HEK293T (cell line): ENCODE data around the gene ITGB6.

Experiments
- CTCF ChIA-PET: fragments of 350-600 bp; formaldehyde crosslinking; extraction: SDS; loops from one replicate; lab custom pipeline; 2021; ENCODE audit warnings: antibody characterized with exemption, inconsistent platforms; lab: Yijun Ruan, JAX
- POLR2A ChIA-PET: fragments of 350-600 bp; formaldehyde crosslinking; extraction: SDS; loops from one replicate; lab custom pipeline; 2020; ENCODE audit warnings: antibody characterized with exemption, inconsistent platforms; lab: Yijun Ruan, JAX
- DNase-seq: peaks from one replicate; pipeline ENCODE4 v3.0.0; 2012; ENCODE audit warnings: mixed read lengths; ENCODE audit errors: extremely low spot score
- ARNT ChIP-seq: fragments of 450-650 bp; IDR thresholded peaks from 2 replicates; pipeline ENCODE4 v1.6.1; 2017; ENCODE audit warnings: mild to moderate bottlenecking
- BHLHE40 ChIP-seq: fragments of 450-650 bp; IDR thresholded peaks from 2 replicates; pipeline ENCODE4 v1.6.1; 2016; ENCODE audit warnings: mild to moderate bottlenecking, moderate library complexity, borderline replicate concordance
- CTBP1 ChIP-seq: fragments of 450-650 bp; IDR thresholded peaks from 2 replicates; pipeline ENCODE4 v1.6.1; 2016; ENCODE audit warnings: borderline replicate concordance
- ELF4 ChIP-seq: fragments of 450-650 bp; IDR thresholded peaks from 2 replicates; pipeline ENCODE4 v1.6.1; 2017; ENCODE audit warnings: antibody characterized with exemption
- FOXA1 ChIP-seq: fragments of 450-650 bp; IDR thresholded peaks from 2 replicates; pipeline ENCODE4 v1.6.1; 2016; ENCODE audit warnings: mild to moderate bottlenecking
- FOXK2 ChIP-seq: fragments of 450-650 bp; IDR thresholded peaks from 2 replicates; pipeline ENCODE4 v1.6.1; 2016; ENCODE audit warnings: mild to moderate bottlenecking
- FOXM1 ChIP-seq: fragments of 450-650 bp; IDR thresholded peaks from 2 replicates; pipeline ENCODE4 v1.6.1; 2017; ENCODE audit warnings: mild to moderate bottlenecking, borderline replicate concordance
- HDGF ChIP-seq: fragments of 450-650 bp; IDR thresholded peaks from 2 replicates; pipeline ENCODE4 v1.6.1; 2017; ENCODE audit warnings: antibody characterized with exemption, borderline replicate concordance
- L3MBTL2 ChIP-seq: fragments of 450-650 bp; conservative IDR thresholded peaks from 2 replicates; pipeline ENCODE4 v1.6.1; 2016; ENCODE audit warnings: mild to moderate bottlenecking
- LEF1 ChIP-seq: fragments of 450-650 bp; IDR thresholded peaks from 2 replicates; pipeline ENCODE4 v1.6.1; 2017; ENCODE audit warnings: mild to moderate bottlenecking, borderline replicate concordance
- NFRKB ChIP-seq: fragments of 450-650 bp; IDR thresholded peaks from 2 replicates; pipeline ENCODE4 v1.6.1; 2016; ENCODE audit warnings: mild to moderate bottlenecking, moderate library complexity
- SP1 ChIP-seq: fragments of 450-650 bp; IDR thresholded peaks from 2 replicates; pipeline ENCODE4 v1.6.1; 2017
- SUZ12 ChIP-seq: fragments of 450-650 bp; IDR thresholded peaks from 2 replicates; pipeline ENCODE4 v1.6.1; 2016; ENCODE audit warnings: mild to moderate bottlenecking
- TARDBP ChIP-seq: fragments of 450-650 bp; IDR thresholded peaks from 2 replicates; pipeline ENCODE4 v1.6.1; 2016
- ZNF384 ChIP-seq: fragments of 450-650 bp; IDR thresholded peaks from 2 replicates; pipeline ENCODE4 v1.6.1; 2016
- TF ChIP-seq, protein P1 (sequence below): fragments of 450-650 bp; IDR thresholded peaks from 2 replicates; pipeline ENCODE4 v1.6.1; 2016

The ITGB6 gene

DNA sequence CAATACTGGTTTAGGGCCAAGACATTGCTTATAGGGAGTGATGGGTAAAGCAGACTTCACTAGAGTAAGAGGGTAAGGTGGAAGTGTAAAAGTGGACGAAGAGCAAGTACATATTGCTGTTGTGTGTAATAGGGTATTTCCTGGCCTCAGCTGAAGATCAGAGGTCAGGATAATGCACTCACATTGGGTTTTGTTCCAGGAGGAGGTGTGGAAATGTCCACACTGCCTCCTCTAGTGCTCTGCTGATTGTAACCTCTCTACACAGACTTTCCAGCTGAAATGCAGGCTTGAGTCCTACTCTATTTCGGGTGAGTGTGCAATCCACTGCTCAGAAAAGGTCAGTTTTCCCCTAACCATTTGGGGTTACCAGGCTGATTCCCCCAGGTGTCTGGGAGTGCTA is 96.0 kb downstream of the ITGB6 start:
- POLR2A ChIA-PET = no interaction called here
- TF ChIP-seq ZNF384 = no peak
- no peak for TF ChIP-seq SP1
- TF ChIP-seq NFRKB = no peak
- no peak for TF ChIP-seq FOXK2
- TF ChIP-seq SUZ12 = no peak
- TF ChIP-seq TARDBP = no peak
- CTCF ChIA-PET = no interaction called here
- DNase-seq = no peak

- POLR2A ChIA-PET = interaction anchor here (0.7 kb wide), 1 partner anchor 958 kb away, joined by 3 read pairs; no protein-coding TSS in a partner anchor
- TF ChIP-seq TARDBP (no peak), FOXK2 (no peak), ARNT (no peak), NFRKB (no peak)
- CTCF ChIA-PET = interaction anchor here (0.7 to 1.1 kb wide), 2 partner anchors 18 to 162 kb away, joined by 3 read pairs; no protein-coding TSS in a partner anchor
- DNase-seq = no peak
Measured at GRCh38 chr2:160097326-160097725, 102.7 kb downstream of the ITGB6 start.

DNA sequence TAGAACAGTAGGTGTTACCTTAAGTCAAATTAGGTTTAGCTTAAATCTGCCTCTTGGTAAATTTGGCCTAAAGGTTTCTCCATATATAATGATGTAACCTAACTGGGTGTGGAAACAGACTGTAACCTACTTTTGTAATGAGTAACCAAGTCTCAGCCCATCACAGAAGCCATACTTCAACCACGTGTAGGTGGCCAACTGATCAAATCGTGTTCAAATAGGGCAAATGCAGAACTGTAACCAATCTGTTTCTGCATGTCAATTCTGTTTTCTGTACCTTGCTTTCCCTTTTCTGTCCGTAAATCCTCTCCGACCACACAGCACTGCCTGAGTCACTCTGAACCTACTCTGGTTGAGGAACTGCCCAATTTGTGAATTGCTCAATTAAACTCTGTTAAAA is 103.7 kb downstream of the ITGB6 start:
- ChIA-PET CTCF (interaction anchor here (1.1 kb wide), 1 partner anchor 18 kb away, joined by 3 read pairs; no protein-coding TSS in a partner anchor), POLR2A (interaction anchor here (0.7 kb wide), 1 partner anchor 959 kb away, joined by 3 read pairs; no protein-coding TSS in a partner anchor)
- no peak for DNase-seq
- TF ChIP-seq ARNT = no peak
- TF ChIP-seq, protein P1, sequence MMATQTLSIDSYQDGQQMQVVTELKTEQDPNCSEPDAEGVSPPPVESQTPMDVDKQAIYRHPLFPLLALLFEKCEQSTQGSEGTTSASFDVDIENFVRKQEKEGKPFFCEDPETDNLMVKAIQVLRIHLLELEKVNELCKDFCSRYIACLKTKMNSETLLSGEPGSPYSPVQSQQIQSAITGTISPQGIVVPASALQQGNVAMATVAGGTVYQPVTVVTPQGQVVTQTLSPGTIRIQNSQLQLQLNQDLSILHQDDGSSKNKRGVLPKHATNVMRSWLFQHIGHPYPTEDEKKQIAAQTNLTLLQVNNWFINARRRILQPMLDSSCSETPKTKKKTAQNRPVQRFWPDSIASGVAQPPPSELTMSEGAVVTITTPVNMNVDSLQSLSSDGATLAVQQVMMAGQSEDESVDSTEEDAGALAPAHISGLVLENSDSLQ = no peak
- no peak for TF ChIP-seq FOXK2
- TF ChIP-seq BHLHE40 = no peak
- TF ChIP-seq LEF1 = no peak
- no peak for TF ChIP-seq NFRKB
- TF ChIP-seq TARDBP = no peak
- no peak for TF ChIP-seq SP1
- TF ChIP-seq SUZ12 = no peak
- no peak for TF ChIP-seq FOXM1
- TF ChIP-seq FOXA1 = no peak
- no peak for TF ChIP-seq CTBP1
- TF ChIP-seq L3MBTL2 = no peak
- no peak for TF ChIP-seq ZNF384
- no peak for TF ChIP-seq HDGF
- no peak for TF ChIP-seq ELF4

- TF ChIP-seq CTBP1 (no peak), LEF1 (no peak), BHLHE40 (no peak)
- TF ChIP-seq, protein P1 = no peak
- ChIA-PET CTCF (no interaction called here), POLR2A (no interaction called here)
- no peak for DNase-seq
Measured at GRCh38 chr2:160092445-160092844, 107.6 kb downstream of the ITGB6 start.

- TF ChIP-seq, protein P1 = no peak
- TF ChIP-seq ELF4 (no peak), TARDBP (no peak), FOXA1 (no peak), LEF1 (no peak), BHLHE40 (no peak), SUZ12 (no peak)
- ChIA-PET POLR2A (no interaction called here), CTCF (interaction anchor here (0.6 kb wide), 1 partner anchor 18 kb away, joined by 3 read pairs; no protein-coding TSS in a partner anchor)
- no peak for DNase-seq
Measured at GRCh38 chr2:160091381-160091780, 108.7 kb downstream of the ITGB6 start.

- peak; percentile 23 for DNase-seq
- CTCF ChIA-PET = interaction anchor here (0.6 kb wide), 1 partner anchor 126 kb away, joined by 3 read pairs; no protein-coding TSS in a partner anchor
- TF ChIP-seq LEF1 (no peak), TARDBP (no peak), SUZ12 (no peak), FOXK2 (no peak), FOXM1 (no peak), CTBP1 (no peak), BHLHE40 (no peak), NFRKB (no peak), HDGF (no peak), ELF4 (no peak), FOXA1 (no peak), ARNT (no peak), SP1 (no peak), L3MBTL2 (no peak), ZNF384 (no peak)
- TF ChIP-seq, protein P1 = no peak
- POLR2A ChIA-PET = no interaction called here
Measured at GRCh38 chr2:160087854-160088745, 112.0 kb downstream of the ITGB6 start.
